HEK293 (cell line): ENCODE results near the gene CA11.

ENCODE experiments used
- CTCF ChIA-PET: fragments of 350-600 bp; formaldehyde crosslinking; extraction: SDS; loops from one replicate; lab custom pipeline; 2021; ENCODE audit warnings: antibody characterized with exemption; lab: Yijun Ruan, JAX
- POLR2A ChIA-PET: fragments of 300-600 bp; formaldehyde crosslinking; extraction: SDS; loops from one replicate; lab custom pipeline; 2020; ENCODE audit warnings: antibody characterized with exemption, inconsistent platforms; lab: Yijun Ruan, JAX
- H3K27ac ChIP-seq: fragments of 200-500 bp; sonication (Bioruptor generic); 2 replicates; pipeline ENCODE4 v1.5.1; 2014; ENCODE audit warnings: low read depth, low read length, control low read depth, inconsistent platforms; ENCODE audit errors: extremely low read depth
- H3K36me3 ChIP-seq, 2 experiments: fragments of 200-500 bp in 1 of 2; sonication (Bioruptor generic) in 1 of 2; 1 replicate in 1 of 2; 2 replicates in 1 of 2; pipeline ENCODE4 v1.5.1; 2014 to 2017; ENCODE audit warnings: inconsistent platforms in 2 of 2, low read length in 2 of 2; ENCODE audit not compliant: control insufficient read depth in 2 of 2, insufficient read depth in 1 of 2
- H3K4me1 ChIP-seq: fragments of 200-500 bp; sonication (Bioruptor generic); 2 replicates; pipeline ENCODE4 v1.5.1; 2014; ENCODE audit warnings: mild to moderate bottlenecking, low read length, inconsistent platforms; ENCODE audit not compliant: control insufficient read depth, insufficient read depth
- H3K4me3 ChIP-seq: 2 replicates; pipeline ENCODE4 v1.5.1; 2011; ENCODE audit warnings: low read depth, mild to moderate bottlenecking, control low read depth, low read length, moderate library complexity
- H3K9me3 ChIP-seq: fragments of 200-500 bp; sonication (Bioruptor generic); 2 replicates; pipeline ENCODE4 v1.5.1; 2014; ENCODE audit warnings: low read depth, low read length, inconsistent platforms; ENCODE audit not compliant: control insufficient read depth, insufficient read depth
- GLI4 ChIP-seq: fragments of 450-650 bp; formaldehyde crosslinking; IDR thresholded peaks from 2 replicates; pipeline ENCODE4 v1.5.1; 2016; ENCODE audit warnings: missing biosample characterization, missing genetic modification characterization
- HOXA7 ChIP-seq: sonication (generic); formaldehyde crosslinking; IDR thresholded peaks from 2 replicates; pipeline ENCODE4 v1.8.1; 2022; ENCODE audit warnings: missing genetic modification reagents, borderline replicate concordance
- KLF10 ChIP-seq: fragments of 450-650 bp; IDR thresholded peaks from 2 replicates; pipeline ENCODE4 v1.5.1; 2018; ENCODE audit warnings: missing biosample characterization, mild to moderate bottlenecking, missing genetic modification characterization
- ZNF175 ChIP-seq: fragments of 450-650 bp; formaldehyde crosslinking; IDR thresholded peaks from 2 replicates; pipeline ENCODE4 v1.5.1; 2016; ENCODE audit warnings: missing biosample characterization, missing genetic modification characterization
- ZNF24 ChIP-seq: fragments of 450-650 bp; formaldehyde crosslinking; IDR thresholded peaks from 2 replicates; pipeline ENCODE4 v1.5.1; 2016; ENCODE audit warnings: missing biosample characterization, missing genetic modification characterization
- ZNF274 ChIP-seq, 2 experiments: fragments of 200-500 bp in 1 of 2; fragments of 450-650 bp in 1 of 2; sonication (Bioruptor generic) in 1 of 2; formaldehyde crosslinking in 1 of 2; IDR thresholded peaks; 2 replicates each; pipeline versions ENCODE4 v1.5.1 to v1.6.1; 2014 to 2016; ENCODE audit warnings: borderline replicate concordance in 1 of 2, inconsistent platforms in 1 of 2, low read length in 1 of 2, missing biosample characterization in 1 of 2, missing genetic modification characterization in 1 of 2
- ZNF473 ChIP-seq: fragments of 450-650 bp; formaldehyde crosslinking; IDR thresholded peaks from 2 replicates; pipeline ENCODE4 v1.5.1; 2017; ENCODE audit warnings: missing biosample characterization, missing genetic modification characterization
- ZNF510 ChIP-seq: fragments of 450-650 bp; formaldehyde crosslinking; IDR thresholded peaks from 2 replicates; pipeline ENCODE4 v1.5.1; 2018; ENCODE audit warnings: mild to moderate bottlenecking, missing genetic modification characterization, missing biosample characterization; ENCODE audit not compliant: insufficient replicate concordance
- ZNF555 ChIP-seq: fragments of 450-650 bp; formaldehyde crosslinking; conservative IDR thresholded peaks from 2 replicates; pipeline ENCODE4 v1.5.1; 2017; ENCODE audit warnings: missing biosample characterization, mild to moderate bottlenecking, missing genetic modification characterization, inconsistent platforms
- ZNF600 ChIP-seq: fragments of 450-650 bp; formaldehyde crosslinking; IDR thresholded peaks from 2 replicates; pipeline ENCODE4 v1.5.1; 2016; ENCODE audit warnings: missing biosample characterization, missing genetic modification characterization
- ZNF629 ChIP-seq: fragments of 450-650 bp; formaldehyde crosslinking; IDR thresholded peaks from 2 replicates; pipeline ENCODE4 v1.5.1; 2017; ENCODE audit warnings: missing biosample characterization, missing genetic modification characterization
- ZNF776 ChIP-seq: fragments of 450-650 bp; formaldehyde crosslinking; IDR thresholded peaks from 2 replicates; pipeline ENCODE4 v1.5.0; 2017; ENCODE audit warnings: missing biosample characterization, missing genetic modification characterization, borderline replicate concordance
- ZNF830 ChIP-seq: fragments of 450-650 bp; IDR thresholded peaks from 2 replicates; pipeline ENCODE4 v1.5.0; 2018; ENCODE audit warnings: missing biosample characterization, missing genetic modification characterization, low read depth, mild to moderate bottlenecking, moderate library complexity
- TF ChIP-seq, protein P1 (sequence below): fragments of 450-650 bp; formaldehyde crosslinking; IDR thresholded peaks from 2 replicates; pipeline ENCODE4 v1.5.1; 2016; ENCODE audit warnings: missing biosample characterization, missing genetic modification characterization, borderline replicate concordance
- TF ChIP-seq, protein P2 (sequence below): fragments of 450-650 bp; formaldehyde crosslinking; IDR thresholded peaks from 2 replicates; pipeline ENCODE4 v1.5.1; 2016; ENCODE audit warnings: missing biosample characterization, missing genetic modification characterization
- TF ChIP-seq, protein P3 (sequence below): fragments of 450-650 bp; formaldehyde crosslinking; IDR thresholded peaks from 2 replicates; pipeline ENCODE4 v1.5.1; 2016; ENCODE audit warnings: missing biosample characterization, missing genetic modification characterization, low read depth
- TF ChIP-seq, protein P4 (sequence below): fragments of 450-650 bp; formaldehyde crosslinking; IDR thresholded peaks from 2 replicates; pipeline ENCODE4 v1.5.1; 2016; ENCODE audit warnings: missing biosample characterization, missing genetic modification characterization
- TF ChIP-seq, protein P5 (sequence below): fragments of 450-650 bp; formaldehyde crosslinking; IDR thresholded peaks from 2 replicates; pipeline ENCODE4 v1.5.1; 2017; ENCODE audit warnings: missing biosample characterization, missing genetic modification characterization

Gene CA11

DNA sequence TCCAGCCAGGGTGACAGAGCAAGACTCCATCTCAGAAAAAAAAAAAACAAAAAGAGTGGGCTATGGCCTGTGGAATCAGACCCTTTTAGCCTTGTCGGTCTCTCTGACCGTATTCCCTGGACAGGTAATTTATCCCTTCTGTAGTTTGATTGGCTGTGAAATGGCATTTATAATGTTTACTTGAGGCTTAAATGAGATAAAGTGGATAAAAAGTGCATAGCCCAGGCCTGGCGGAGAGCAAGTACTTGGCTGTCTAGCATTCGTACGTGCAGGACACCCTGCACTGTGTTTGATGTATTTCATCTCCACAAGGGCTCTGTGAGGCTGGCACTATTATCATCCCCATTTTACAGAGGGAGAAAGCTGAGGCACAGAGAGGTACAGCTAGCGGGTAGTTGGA lies 19.8 kb upstream of the CA11 start:
- Histone ChIP-seq H3K4me1 (no peaks in the 10 kb centered on the region), H3K4me3 (no peak overlapping the region), H3K27ac (no peak overlapping the region), H3K9me3 (no peaks in the 10 kb centered on the region), H3K36me3 (no peaks in the 10 kb centered on the region)
- POLR2A ChIA-PET: interaction anchor here (1.3 kb wide), 1 partner anchor 73 kb away, joined by 4 read pairs; no protein-coding TSS in a partner anchor
- TF ChIP-seq ZNF473 (tag by site-specific recombination) (no peak), ZNF555 (tag by site-specific recombination) (no peak), GLI4 (tag by site-specific recombination) (no peak), ZNF175 (tag by site-specific recombination) (no peak), ZNF600 (no peak), ZNF830 (tag by site-specific recombination) (no peak), ZNF776 (tag by site-specific recombination) (no peak), ZNF24 (no peak), ZNF510 (tag by site-specific recombination) (no peak), ZNF629 (tag by site-specific recombination) (no peak), HOXA7 (CRISPR knock-in tag) (no peak), KLF10 (no peak), ZNF274 (IDR thresholded peaks at IDR 0.05; ENCODE audit: low read length) (no peak), ZNF274 (tag by site-specific recombination; IDR thresholded peaks at IDR 0.05; ENCODE audit: borderline replicate concordance) (no peak)
- TF ChIP-seq, protein P1, sequence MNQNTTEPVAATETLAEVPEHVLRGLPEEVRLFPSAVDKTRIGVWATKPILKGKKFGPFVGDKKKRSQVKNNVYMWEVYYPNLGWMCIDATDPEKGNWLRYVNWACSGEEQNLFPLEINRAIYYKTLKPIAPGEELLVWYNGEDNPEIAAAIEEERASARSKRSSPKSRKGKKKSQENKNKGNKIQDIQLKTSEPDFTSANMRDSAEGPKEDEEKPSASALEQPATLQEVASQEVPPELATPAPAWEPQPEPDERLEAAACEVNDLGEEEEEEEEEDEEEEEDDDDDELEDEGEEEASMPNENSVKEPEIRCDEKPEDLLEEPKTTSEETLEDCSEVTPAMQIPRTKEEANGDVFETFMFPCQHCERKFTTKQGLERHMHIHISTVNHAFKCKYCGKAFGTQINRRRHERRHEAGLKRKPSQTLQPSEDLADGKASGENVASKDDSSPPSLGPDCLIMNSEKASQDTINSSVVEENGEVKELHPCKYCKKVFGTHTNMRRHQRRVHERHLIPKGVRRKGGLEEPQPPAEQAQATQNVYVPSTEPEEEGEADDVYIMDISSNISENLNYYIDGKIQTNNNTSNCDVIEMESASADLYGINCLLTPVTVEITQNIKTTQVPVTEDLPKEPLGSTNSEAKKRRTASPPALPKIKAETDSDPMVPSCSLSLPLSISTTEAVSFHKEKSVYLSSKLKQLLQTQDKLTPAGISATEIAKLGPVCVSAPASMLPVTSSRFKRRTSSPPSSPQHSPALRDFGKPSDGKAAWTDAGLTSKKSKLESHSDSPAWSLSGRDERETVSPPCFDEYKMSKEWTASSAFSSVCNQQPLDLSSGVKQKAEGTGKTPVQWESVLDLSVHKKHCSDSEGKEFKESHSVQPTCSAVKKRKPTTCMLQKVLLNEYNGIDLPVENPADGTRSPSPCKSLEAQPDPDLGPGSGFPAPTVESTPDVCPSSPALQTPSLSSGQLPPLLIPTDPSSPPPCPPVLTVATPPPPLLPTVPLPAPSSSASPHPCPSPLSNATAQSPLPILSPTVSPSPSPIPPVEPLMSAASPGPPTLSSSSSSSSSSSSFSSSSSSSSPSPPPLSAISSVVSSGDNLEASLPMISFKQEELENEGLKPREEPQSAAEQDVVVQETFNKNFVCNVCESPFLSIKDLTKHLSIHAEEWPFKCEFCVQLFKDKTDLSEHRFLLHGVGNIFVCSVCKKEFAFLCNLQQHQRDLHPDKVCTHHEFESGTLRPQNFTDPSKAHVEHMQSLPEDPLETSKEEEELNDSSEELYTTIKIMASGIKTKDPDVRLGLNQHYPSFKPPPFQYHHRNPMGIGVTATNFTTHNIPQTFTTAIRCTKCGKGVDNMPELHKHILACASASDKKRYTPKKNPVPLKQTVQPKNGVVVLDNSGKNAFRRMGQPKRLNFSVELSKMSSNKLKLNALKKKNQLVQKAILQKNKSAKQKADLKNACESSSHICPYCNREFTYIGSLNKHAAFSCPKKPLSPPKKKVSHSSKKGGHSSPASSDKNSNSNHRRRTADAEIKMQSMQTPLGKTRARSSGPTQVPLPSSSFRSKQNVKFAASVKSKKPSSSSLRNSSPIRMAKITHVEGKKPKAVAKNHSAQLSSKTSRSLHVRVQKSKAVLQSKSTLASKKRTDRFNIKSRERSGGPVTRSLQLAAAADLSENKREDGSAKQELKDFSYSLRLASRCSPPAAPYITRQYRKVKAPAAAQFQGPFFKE (tag by site-specific recombination): no peak
- TF ChIP-seq, protein P2, sequence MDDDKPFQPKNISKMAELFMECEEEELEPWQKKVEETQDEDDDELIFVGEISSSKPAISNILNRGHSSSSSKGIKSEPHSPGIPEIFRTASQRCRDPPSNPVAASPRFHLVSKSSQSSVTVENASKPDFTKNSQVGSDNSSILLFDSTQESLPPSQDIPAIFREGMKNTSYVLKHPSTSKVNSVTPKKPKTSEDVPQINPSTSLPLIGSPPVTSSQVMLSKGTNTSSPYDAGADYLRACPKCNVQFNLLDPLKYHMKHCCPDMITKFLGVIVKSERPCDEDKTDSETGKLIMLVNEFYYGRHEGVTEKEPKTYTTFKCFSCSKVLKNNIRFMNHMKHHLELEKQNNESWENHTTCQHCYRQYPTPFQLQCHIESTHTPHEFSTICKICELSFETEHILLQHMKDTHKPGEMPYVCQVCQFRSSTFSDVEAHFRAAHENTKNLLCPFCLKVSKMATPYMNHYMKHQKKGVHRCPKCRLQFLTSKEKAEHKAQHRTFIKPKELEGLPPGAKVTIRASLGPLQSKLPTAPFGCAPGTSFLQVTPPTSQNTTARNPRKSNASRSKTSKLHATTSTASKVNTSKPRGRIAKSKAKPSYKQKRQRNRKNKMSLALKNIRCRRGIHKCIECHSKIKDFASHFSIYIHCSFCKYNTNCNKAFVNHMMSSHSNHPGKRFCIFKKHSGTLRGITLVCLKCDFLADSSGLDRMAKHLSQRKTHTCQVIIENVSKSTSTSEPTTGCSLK (tag by site-specific recombination): no peak
- TF ChIP-seq, protein P3, sequence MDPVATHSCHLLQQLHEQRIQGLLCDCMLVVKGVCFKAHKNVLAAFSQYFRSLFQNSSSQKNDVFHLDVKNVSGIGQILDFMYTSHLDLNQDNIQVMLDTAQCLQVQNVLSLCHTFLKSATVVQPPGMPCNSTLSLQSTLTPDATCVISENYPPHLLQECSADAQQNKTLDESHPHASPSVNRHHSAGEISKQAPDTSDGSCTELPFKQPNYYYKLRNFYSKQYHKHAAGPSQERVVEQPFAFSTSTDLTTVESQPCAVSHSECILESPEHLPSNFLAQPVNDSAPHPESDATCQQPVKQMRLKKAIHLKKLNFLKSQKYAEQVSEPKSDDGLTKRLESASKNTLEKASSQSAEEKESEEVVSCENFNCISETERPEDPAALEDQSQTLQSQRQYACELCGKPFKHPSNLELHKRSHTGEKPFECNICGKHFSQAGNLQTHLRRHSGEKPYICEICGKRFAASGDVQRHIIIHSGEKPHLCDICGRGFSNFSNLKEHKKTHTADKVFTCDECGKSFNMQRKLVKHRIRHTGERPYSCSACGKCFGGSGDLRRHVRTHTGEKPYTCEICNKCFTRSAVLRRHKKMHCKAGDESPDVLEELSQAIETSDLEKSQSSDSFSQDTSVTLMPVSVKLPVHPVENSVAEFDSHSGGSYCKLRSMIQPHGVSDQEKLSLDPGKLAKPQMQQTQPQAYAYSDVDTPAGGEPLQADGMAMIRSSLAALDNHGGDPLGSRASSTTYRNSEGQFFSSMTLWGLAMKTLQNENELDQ (tag by site-specific recombination): no peak
- TF ChIP-seq, protein P4, sequence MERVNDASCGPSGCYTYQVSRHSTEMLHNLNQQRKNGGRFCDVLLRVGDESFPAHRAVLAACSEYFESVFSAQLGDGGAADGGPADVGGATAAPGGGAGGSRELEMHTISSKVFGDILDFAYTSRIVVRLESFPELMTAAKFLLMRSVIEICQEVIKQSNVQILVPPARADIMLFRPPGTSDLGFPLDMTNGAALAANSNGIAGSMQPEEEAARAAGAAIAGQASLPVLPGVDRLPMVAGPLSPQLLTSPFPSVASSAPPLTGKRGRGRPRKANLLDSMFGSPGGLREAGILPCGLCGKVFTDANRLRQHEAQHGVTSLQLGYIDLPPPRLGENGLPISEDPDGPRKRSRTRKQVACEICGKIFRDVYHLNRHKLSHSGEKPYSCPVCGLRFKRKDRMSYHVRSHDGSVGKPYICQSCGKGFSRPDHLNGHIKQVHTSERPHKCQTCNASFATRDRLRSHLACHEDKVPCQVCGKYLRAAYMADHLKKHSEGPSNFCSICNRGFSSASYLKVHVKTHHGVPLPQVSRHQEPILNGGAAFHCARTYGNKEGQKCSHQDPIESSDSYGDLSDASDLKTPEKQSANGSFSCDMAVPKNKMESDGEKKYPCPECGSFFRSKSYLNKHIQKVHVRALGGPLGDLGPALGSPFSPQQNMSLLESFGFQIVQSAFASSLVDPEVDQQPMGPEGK (tag by site-specific recombination): no peak
- TF ChIP-seq, protein P5, sequence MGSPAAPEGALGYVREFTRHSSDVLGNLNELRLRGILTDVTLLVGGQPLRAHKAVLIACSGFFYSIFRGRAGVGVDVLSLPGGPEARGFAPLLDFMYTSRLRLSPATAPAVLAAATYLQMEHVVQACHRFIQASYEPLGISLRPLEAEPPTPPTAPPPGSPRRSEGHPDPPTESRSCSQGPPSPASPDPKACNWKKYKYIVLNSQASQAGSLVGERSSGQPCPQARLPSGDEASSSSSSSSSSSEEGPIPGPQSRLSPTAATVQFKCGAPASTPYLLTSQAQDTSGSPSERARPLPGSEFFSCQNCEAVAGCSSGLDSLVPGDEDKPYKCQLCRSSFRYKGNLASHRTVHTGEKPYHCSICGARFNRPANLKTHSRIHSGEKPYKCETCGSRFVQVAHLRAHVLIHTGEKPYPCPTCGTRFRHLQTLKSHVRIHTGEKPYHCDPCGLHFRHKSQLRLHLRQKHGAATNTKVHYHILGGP (tag by site-specific recombination): no peak
- CTCF ChIA-PET: interaction anchor here (1.2 to 1.9 kb wide), 2 partner anchors 9 to 10 kb away, joined by 6 to 7 read pairs; no protein-coding TSS in a partner anchor
